K562 (cell line): ENCODE data around the gene SLC22A23. TPM values are rescaled to one million over a fixed set of nuclear protein-coding genes. Genes with fewer than 3 reads are reported as not detected.

Source experiments
- ATAC-seq: fragments of 200-7000 bp; cut with Tn5 transposase; 3 replicates; pipeline ENCODE4 v1.9.1; 2020; ENCODE audit warnings: moderate library complexity
- BruUV-seq: library from RNA; stranded (reverse); fragments of 400-500 nt; replicated peaks from 2 replicates; lab custom pipeline; 2021; lab: Mats Ljungman, UMichigan
- CTCF ChIA-PET: fragments of 300-600 bp; formaldehyde crosslinking; extraction: SDS; loops from one replicate; lab custom pipeline; 2021; ENCODE audit warnings: low intra/inter-chr PET ratio; lab: Yijun Ruan, JAX
- POLR2A ChIA-PET: fragments of 300-600, 350-650 bp; sonication (Branson Sonifier 250); formaldehyde crosslinking; extraction: SDS; loops from one replicate; lab custom pipeline; 2021; ENCODE audit warnings: antibody characterized with exemption, inconsistent platforms; lab: Yijun Ruan, JAX
- DNase-seq, 4 experiments: peaks; one replicate each; pipeline versions ENCODE4 v3.0.0 to v3.0.0-alpha.2; 2011 to 2018; ENCODE audit warnings: low spot score in 3 of 4, mixed read lengths in 3 of 4; ENCODE audit errors: extremely low read depth in 1 of 4
- FAIRE-seq: peaks from 2 replicates; lab custom pipeline; 2011; peaks lifted over from hg19 to GRCh38; lab: Jason Lieb, UNC
- H2AFZ ChIP-seq: 2 replicates; pipeline ENCODE4 v1.6.0; 2011; ENCODE audit warnings: low read depth, low read length, control low read depth, inconsistent platforms
- H3K27ac ChIP-seq: fragments of 200-600 bp; 3 replicates; pipeline ENCODE4 v1.8.0; 2011; ENCODE audit warnings: low read depth, mild to moderate bottlenecking, control low read depth, inconsistent platforms, low read length, moderate library complexity, mixed read lengths; ENCODE audit errors: extremely low read depth
- H3K27me3 ChIP-seq, 2 experiments: fragments of 300-600 bp in 1 of 2; 2 replicates in 1 of 2; 3 replicates in 1 of 2; pipeline versions ENCODE4 v1.6.0 to v1.8.0; 2011; ENCODE audit warnings: inconsistent platforms in 2 of 2, low read length in 2 of 2, mild to moderate bottlenecking in 1 of 2, mixed read lengths in 1 of 2, moderate library complexity in 1 of 2; ENCODE audit not compliant: control insufficient read depth in 2 of 2, insufficient read depth in 2 of 2
- H3K36me3 ChIP-seq: fragments of 300-600 bp; 3 replicates; pipeline ENCODE4 v1.8.0; 2011; ENCODE audit warnings: mild to moderate bottlenecking, low read length, inconsistent platforms; ENCODE audit not compliant: control insufficient read depth, insufficient read depth
- H3K4me1 ChIP-seq, 2 experiments: fragments of 200-600 bp in 1 of 2; replicated peaks in 1 of 2; 2 replicates in 1 of 2; 3 replicates in 1 of 2; pipeline versions ENCODE4 v1.5.1 to v1.8.0; 2011; ENCODE audit warnings: inconsistent platforms in 2 of 2, low read length in 2 of 2, mild to moderate bottlenecking in 1 of 2, mixed read lengths in 1 of 2, moderate library complexity in 1 of 2; ENCODE audit not compliant: control insufficient read depth in 2 of 2, insufficient read depth in 2 of 2
- H3K4me2 ChIP-seq: 2 replicates; pipeline ENCODE4 v1.6.1; 2011; ENCODE audit warnings: low read length, control low read depth, inconsistent platforms, mixed read lengths; ENCODE audit not compliant: insufficient read depth
- H3K4me3 ChIP-seq: fragments of 200-600 bp; sonication (generic), shearing (Covaris generic); 2 replicates; pipeline ENCODE4 v1.5.1; 2016; ENCODE audit warnings: control low read depth, inconsistent platforms
- H3K79me2 ChIP-seq: fragments of 200-600 bp; 3 replicates; pipeline ENCODE4 v1.8.0; 2011; ENCODE audit warnings: low read length, inconsistent platforms; ENCODE audit not compliant: control insufficient read depth, insufficient read depth
- H3K9ac ChIP-seq, 2 experiments: 2 replicates each; pipeline versions ENCODE4 v1.6.0 to v1.6.1; 2011; ENCODE audit warnings: low read depth in 2 of 2, low read length in 2 of 2, control low read depth in 1 of 2, inconsistent platforms in 1 of 2, mild to moderate bottlenecking in 1 of 2, mixed read lengths in 1 of 2; ENCODE audit not compliant: insufficient read depth in 1 of 2
- H3K9me1 ChIP-seq: one replicate; pipeline ENCODE4 v1.6.0; 2011; ENCODE audit warnings: inconsistent platforms, mild to moderate bottlenecking, low read length, moderate library complexity; ENCODE audit not compliant: control insufficient read depth, insufficient read depth
- H3K9me3 ChIP-seq: replicated peaks from 2 replicates; pipeline ENCODE4 v1.5.1; 2011; ENCODE audit warnings: low read depth, low read length, inconsistent platforms; ENCODE audit not compliant: control insufficient read depth, insufficient read depth
- H4K20me1 ChIP-seq: replicated peaks from 2 replicates; pipeline ENCODE4 v1.6.1; 2011; ENCODE audit warnings: low read length, inconsistent platforms, mixed read lengths; ENCODE audit not compliant: control insufficient read depth, insufficient read depth
- CHD2 ChIP-seq: IDR thresholded peaks from 2 replicates; pipeline ENCODE4 v1.6.1; 2011; ENCODE audit warnings: low read depth, low read length
- CREM ChIP-seq: IDR thresholded peaks from 2 replicates; pipeline ENCODE4 v1.6.1; 2014; ENCODE audit warnings: antibody characterized with exemption, low read depth
- CSDE1 ChIP-seq, 2 experiments: fragments of 450-650 bp; IDR thresholded peaks; 2 replicates each; pipeline ENCODE4 v1.6.1; 2016; ENCODE audit warnings: mild to moderate bottlenecking in 1 of 2
- FOXJ2 ChIP-seq: fragments of 200-800 bp; sonication (Bioruptor generic); IDR thresholded peaks from 2 replicates; pipeline ENCODE4 v1.6.1; 2016; ENCODE audit warnings: missing genetic modification characterization, missing compliant biosample characterization
- HMGXB4 ChIP-seq: sonication (generic); formaldehyde crosslinking; IDR thresholded peaks from 2 replicates; pipeline ENCODE4 v1.8.1; 2023; ENCODE audit warnings: mild to moderate bottlenecking, missing genetic modification reagents
- MLX ChIP-seq, 2 experiments: fragments of 450-650 bp in 1 of 2; sonication (generic) in 1 of 2; formaldehyde crosslinking; conservative IDR thresholded peaks; 2 replicates each; pipeline versions ENCODE4 v1.4.0 to v1.8.1; 2020 to 2022; ENCODE audit warnings: mild to moderate bottlenecking in 1 of 2, missing genetic modification reagents in 1 of 2
- NCOR1 ChIP-seq: fragments of 450-650 bp; IDR thresholded peaks from 2 replicates; pipeline ENCODE4 v1.6.1; 2016; ENCODE audit warnings: mild to moderate bottlenecking, moderate library complexity
- PREB ChIP-seq: sonication (generic); formaldehyde crosslinking; IDR thresholded peaks from 2 replicates; pipeline ENCODE4 v1.8.1; 2023; ENCODE audit warnings: mild to moderate bottlenecking, missing genetic modification reagents
- RNF219 ChIP-seq: fragments of 250-450 bp; sonication (Bioruptor Pico); IDR thresholded peaks from 2 replicates; pipeline ENCODE4 v1.5.0; 2022; ENCODE audit warnings: mild to moderate bottlenecking
- SMARCC2 ChIP-seq: fragments of 450-650 bp; IDR thresholded peaks from 2 replicates; pipeline ENCODE4 v1.6.1; 2017; ENCODE audit warnings: antibody characterized with exemption, moderate library complexity, mild to moderate bottlenecking, low read depth
- SUPT5H ChIP-seq: fragments of 450-650 bp; IDR thresholded peaks from 2 replicates; pipeline ENCODE4 v1.6.1; 2016
- TFAM ChIP-seq: fragments of 250-450 bp; sonication (Bioruptor Pico); conservative IDR thresholded peaks from 2 replicates; pipeline ENCODE4 v1.5.0; 2021; ENCODE audit warnings: mild to moderate bottlenecking, moderate library complexity
- ZBED1 ChIP-seq: IDR thresholded peaks from 2 replicates; pipeline ENCODE4 v1.6.1; 2014
- ZNF134 ChIP-seq: fragments of 250-450 bp; sonication (Bioruptor Pico); conservative IDR thresholded peaks from 2 replicates; pipeline ENCODE4 v1.4.0; 2020
- ZNF280B ChIP-seq: fragments of 250-450 bp; sonication (Bioruptor Pico); IDR thresholded peaks from 2 replicates; pipeline ENCODE4 v1.5.1; 2021; ENCODE audit warnings: mild to moderate bottlenecking
- WGBS: fragments of 100-300 bp; shearing (Covaris generic); methylation state at CpG from one replicate; pipeline ENCODE4 v1.1.6; 2016; ENCODE audit warnings: low coverage, mixed read lengths; ENCODE audit not compliant: insufficient coverage; ENCODE audit errors: missing lambda C conversion rate; 5-methylcytosine and 5-hydroxymethylcytosine counted together
- in situ Hi-C: fragments of 300-500 bp; cut with MboI; formaldehyde crosslinking; loops from 4 replicates; pipeline ENCODE4 v1.15.0; 2018; ENCODE audit warnings: inconsistent platforms, mixed read lengths
- intact Hi-C: fragments of 100-400 bp; cut with micrococcal nuclease; formaldehyde crosslinking; loops from 2 replicates; pipeline ENCODE4 v1.14.2; 2022
- polyA plus RNA-seq, 8 experiments: library from polyadenylated mRNA; depleted of rRNA in 4 of 8; stranded (reverse) in 5 of 8; unstranded in 3 of 8; fragments of >200 nt; fragmentation: Nextera tagmentation in 2 of 8; fragmentation: Illumina TruSeq in 1 of 8; extraction: Ambion mirVana in 2 of 8; extraction: Trizol in 1 of 8; gene quantifications; 2 replicates each; pipeline versions ENCODE4 v1.2.1 to v1.2.3, GENCODE V29; 2011 to 2014; ENCODE audit warnings: inconsistent platforms in 1 of 8, missing spikeins in 1 of 8
- total RNA-seq, 7 experiments: library from RNA; depleted of rRNA in 6 of 7; stranded (reverse); fragments of >200 nt in 6 of 7; fragmentation: Illumina TruSeq in 2 of 7; extraction: Trizol in 2 of 7; gene quantifications; 2 replicates each; pipeline versions ENCODE4 v1.2.1 to v1.2.3, GENCODE V29; 2011 to 2021; ENCODE audit warnings: low replicate concordance in 1 of 7

Gene SLC22A23
- total and polyA plus RNA-seq, 9 of the 15 experiments (the other 6 are each of a cell fraction or from before 2014, with no cell fraction given): 0.30 to 8.7 (median 2.5) TPM

GRCh38 chr6:3409699-3410384 is 47.0 kb downstream of the SLC22A23 start:
- no peaks in the 10 kb centered on the region for H3K27me3 ChIP-seq
- no peaks in the 10 kb centered on the region for H3K9me1 ChIP-seq
- ATAC-seq (peak; percentile 77), DNase-seq (peak; percentile 42 to 86 (median 60)), FAIRE-seq (peak; percentile 88)
- H3K9ac ChIP-seq: peak overlapping the region in 1 of 2 experiments; percentile 25; a peak in 2 of 4 replicates
- H4K20me1 ChIP-seq: no peaks in the 10 kb centered on the region
- ChIA-PET POLR2A (interaction anchor here (0.6 to 3.9 kb wide), 3 partner anchors 12 to 423 kb away, joined by 3 to 15 read pairs (median 3); no protein-coding TSS in a partner anchor), CTCF (no interaction called here)
- no peaks in the 10 kb centered on the region; the same call in 2 of the 3 replicates for H3K79me2 ChIP-seq
- in situ Hi-C loops: no loop called here
- peak overlapping the region; percentile 46 for H2AFZ ChIP-seq
- peak overlapping the region; percentile 28 for H3K27ac ChIP-seq
- no peak overlapping the region for H3K4me3 ChIP-seq
- no peaks in the 10 kb centered on the region for H3K9me3 ChIP-seq
- H3K4me1 ChIP-seq: peaks cover 39 to 59% of the 10 kb centered on the region in 2 experiments
- peak overlapping the region; percentile 53 for H3K4me2 ChIP-seq
- BruUV-seq: no TSS peak
- WGBS: 31% methylated on average over 13 of the region's 13 CpGs
- intact Hi-C loops: loop anchor here (2.0 to 5.0 kb wide), 3 partner anchors 45 to 322 kb away; no protein-coding TSS in a partner anchor
- no peaks in the 10 kb centered on the region; the same call in 2 of the 3 replicates for H3K36me3 ChIP-seq
- no peak for TF ChIP-seq SUPT5H
- TF ChIP-seq MLX (CRISPR knock-in tag; conservative IDR thresholded peaks at IDR 0.05): no peak
- TF ChIP-seq CREM: no peak; the same call in 1 of the 2 replicates
- TF ChIP-seq CHD2: no peak
- TF ChIP-seq TFAM (CRISPR knock-in tag): no peak
- no peak for TF ChIP-seq ZBED1
- TF ChIP-seq NCOR1: peak; percentile 14; the same call in 1 of the 2 replicates
- TF ChIP-seq FOXJ2: no peak
- no peak for TF ChIP-seq ZNF280B
- TF ChIP-seq ZNF134 (CRISPR knock-in tag): no peak
- TF ChIP-seq RNF219 (CRISPR knock-in tag): no peak
- no peak for TF ChIP-seq CSDE1 (IDR thresholded peaks at IDR 0.05)
- TF ChIP-seq SMARCC2: no peak
- no peak for TF ChIP-seq PREB (CRISPR knock-in tag)
- TF ChIP-seq HMGXB4 (CRISPR knock-in tag): no peak
